ENCODE results near the gene COL4A5. TPM values are rescaled to one million over a fixed set of nuclear protein-coding genes. Genes with fewer than 3 reads are reported as not detected.

COL4A5 gene
- total RNA-seq (2021; fragmentation: NEBNext Ultra II Directional; extraction: Animal tissue kit (Norgen Biotek cat#: 25700)) (22.9 and 24.9 TPM in 2 replicates), polyA plus RNA-seq (2011; rRNA removed) (30.2 and 30.3 TPM in 2 replicates), polyA minus RNA-seq (2011; rRNA and poly(A)+ RNA removed) (56.4 and 57.5 TPM in 2 replicates)
- polyA plus RNA-seq (2011; cell fraction: cytosol; rRNA removed), result 27.1 TPM
- polyA plus RNA-seq (2011; cell fraction: nucleus; rRNA removed), result 202 TPM
- polyA plus RNA-seq (2012, experiment 1 of 2), result 18.3 to 25.7 TPM (median 22.0 TPM) in 4 replicates
- 5.5 TPM for polyA plus RNA-seq (2012, experiment 2 of 2)
- polyA plus RNA-seq (2013, experiment 1 of 2), result 22.3 TPM
- polyA plus RNA-seq (2013, experiment 2 of 2), result 17.0 TPM
- 13.3 TPM for polyA minus RNA-seq (2011; cell fraction: cytosol; rRNA and poly(A)+ RNA removed)
- 83.6 TPM for polyA minus RNA-seq (2011; cell fraction: nucleus; rRNA and poly(A)+ RNA removed)
- long read RNA-seq, experiment 1, partial matches to known transcripts, result 4 of 7 reads
- long read RNA-seq, experiment 1, other reads (novel, unspliced or antisense), result 0 of 7 reads
- long read RNA-seq, experiment 2, partial matches to known transcripts, result 1 of 1 reads
- long read RNA-seq, experiment 2, other reads (novel, unspliced or antisense), result 0 of 1 reads

DNA sequence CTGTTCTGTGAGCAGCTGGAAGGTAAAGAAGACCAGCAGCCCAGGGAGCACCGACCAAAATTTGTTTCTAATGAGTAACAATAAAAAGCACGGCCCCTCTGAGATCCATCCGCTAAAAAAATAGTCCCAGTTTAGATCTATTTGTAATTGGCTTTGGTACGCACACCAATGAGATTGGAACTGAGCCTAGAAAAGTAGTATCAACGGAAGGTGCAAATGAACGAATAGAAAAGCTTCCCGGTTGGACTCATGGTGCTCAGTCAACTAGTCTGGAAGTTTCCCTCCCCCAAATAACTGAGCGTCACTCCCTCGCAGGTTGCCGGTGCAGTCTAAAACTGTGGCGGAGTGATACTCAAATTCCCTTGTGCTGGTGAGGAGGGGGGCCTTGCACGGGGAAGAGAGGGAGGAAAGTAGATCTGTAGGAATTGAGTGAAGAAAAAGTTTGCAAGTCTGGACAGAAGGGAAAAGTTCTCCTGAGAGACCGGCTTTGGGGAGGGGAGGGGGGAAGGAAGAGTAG, at the start of gene COL4A5:
Gene COL4A5 (plus strand): TSS at position 413 of the 517 bp plus-strand sequence. CDS start 288 bp downstream, outside the sequence.
- DNase-seq (ENCODE audit: low read depth in 1 of 2, low spot score in 2 of 2) (peak; percentile 21 to 50), FAIRE-seq (peak; percentile 70)
- Histone ChIP-seq H3K27ac (ENCODE audit: low read depth, low read length) (peak within 1 kb of the TSS; percentile 52; the same call in 1 of the 2 replicates), H2AK5ac (ENCODE audit: low read depth, low read length) (no peak within 1 kb of the TSS), H2BK5ac (ENCODE audit: low read depth, low read length) (peak within 1 kb of the TSS; percentile 66; the same call in 1 of the 2 replicates), H3K14ac (ENCODE audit: insufficient read length) (no peak within 1 kb of the TSS), H3K79me2 (ENCODE audit: control insufficient read depth in 1 of 2, insufficient read depth in 2 of 2, low read length in 2 of 2) (peaks cover 0 to 38% of the 10 kb centered on the region in 2 experiments; a peak in 2 of 4 replicates), H3K56ac (replicated peaks; ENCODE audit: insufficient read length, low read depth, low read length) (peak within 1 kb of the TSS; percentile 70), H3K23me2 (ENCODE audit: low read depth, low read length) (peaks cover 4% of the 10 kb centered on the region; the same call in 1 of the 2 replicates), H4K5ac (ENCODE audit: insufficient read length, low read depth, low read length) (peak within 1 kb of the TSS; percentile 60), H3K4ac (replicated peaks; ENCODE audit: insufficient read length, low read depth, low read length) (no peak within 1 kb of the TSS), H4K8ac (ENCODE audit: extremely low read depth, insufficient read depth, low read length) (no peak within 1 kb of the TSS), H3K4me2 (ENCODE audit: insufficient read depth in 1 of 2, low read depth in 2 of 2, low read length in 2 of 2) (peak within 1 kb of the TSS; percentile 84), H3K79me1 (ENCODE audit: low read depth, low read length) (no peaks in the 10 kb centered on the region), H2BK12ac (ENCODE audit: low read depth, low read length) (0 out of 2 replicates have a peak within 1 kb of the TSS, but pooled peaks have one; percentile 33), H3K23ac (ENCODE audit: insufficient read length) (no peak within 1 kb of the TSS), H2BK15ac (ENCODE audit: low read length) (no peak within 1 kb of the TSS), H3K36me3 (ENCODE audit: control insufficient read depth in 2 of 4, insufficient read depth in 4 of 4, low read length in 3 of 4) (peaks cover 0 to 2% (median 0%) of the 10 kb centered on the region in 4 experiments; a peak in 1 of 8 replicates), H3K27me3 (replicated peaks in 1 of 4; ENCODE audit: control insufficient read depth in 3 of 4, extremely low read depth in 1 of 4, insufficient read depth in 3 of 4, low read length in 3 of 4) (no peaks in the 10 kb centered on the region), H2AFZ (ENCODE audit: low read length) (peak within 1 kb of the TSS; percentile 99), H3K18ac (ENCODE audit: extremely low read depth, low read length) (no peak within 1 kb of the TSS; the same call in none of the 2 replicates), H2BK120ac (replicated peaks; ENCODE audit: low read depth, low read length) (no peak within 1 kb of the TSS), H3K4me1 (replicated peaks in 1 of 4; ENCODE audit: control insufficient read depth in 3 of 4, insufficient read depth in 4 of 4, low read length in 3 of 4) (peaks cover 0 to 6% (median 1%) of the 10 kb centered on the region in 4 experiments; a peak in 2 of 7 replicates), H3K9me3 (ENCODE audit: insufficient read depth in 2 of 2, low read depth in 1 of 2, low read length in 1 of 2) (no peaks in the 10 kb centered on the region; a peak in 1 of 4 replicates), H4K91ac (replicated peaks; ENCODE audit: insufficient read length, low read length) (no peak within 1 kb of the TSS), H2BK20ac (ENCODE audit: low read length) (no peak within 1 kb of the TSS), H3K9ac (replicated peaks in 1 of 4; ENCODE audit: extremely low read depth in 1 of 4, low read depth in 3 of 4, low read length in 3 of 4) (peak within 1 kb of the TSS; percentile 9 to 67 (median 49)), H4K20me1 (replicated peaks in 1 of 2; ENCODE audit: control insufficient read depth in 1 of 2, insufficient read depth in 2 of 2, low read length in 2 of 2) (no peaks in the 10 kb centered on the region), H3K4me3 (ENCODE audit: extremely low read depth in 1 of 4, insufficient read depth in 2 of 4, low read depth in 3 of 4, low read length in 4 of 4) (peak within 1 kb of the TSS; percentile 67 to 77 (median 73))
- ChIA-PET CTCF (ENCODE audit: partially characterized antibody) (interaction anchor here (0.6 to 1.1 kb wide), 5 partner anchors 9 to 1447 kb away, joined by 3 to 5 read pairs (median 3); no protein-coding TSS in a partner anchor), POLR2A (ENCODE audit: partially characterized antibody) (interaction anchor here (1.0 to 1.1 kb wide), 2 partner anchors 11 to 14 kb away, joined by 3 read pairs; no protein-coding TSS in a partner anchor)
- 2% methylated on average over 12 of the region's 13 CpGs; no CpG with 5 or more reads in 1 of the 2 experiments for WGBS, 2 experiments (ENCODE audit: extremely low coverage in 1 of 2, insufficient coverage in 1 of 2, insufficient read length in 1 of 2, insufficient replicate concordance in 2 of 2, low coverage in 1 of 2, low lambda C conversion rate in 2 of 2, missing lambda C conversion rate in 1 of 2)
- TF ChIP-seq KDM4A (IDR thresholded peaks at IDR 0.05; ENCODE audit: low read depth, low read length, severe bottlenecking) (peak; percentile 28), SP4 (IDR thresholded peaks at IDR 0.05; ENCODE audit: low read length) (no peak), KDM1A (IDR thresholded peaks at IDR 0.05; ENCODE audit: borderline replicate concordance, low read length) (peak; percentile 50; the same call in 1 of the 2 replicates), EP300 (IDR thresholded peaks at IDR 0.05; ENCODE audit: borderline replicate concordance in 1 of 2, low read depth in 2 of 2, low read length in 2 of 2) (no peak), CREB1 (IDR thresholded peaks at IDR 0.05) (peak; percentile 35), HDAC2 (IDR thresholded peaks at IDR 0.05; ENCODE audit: borderline replicate concordance in 1 of 2, low read depth in 2 of 2, low read length in 2 of 2) (no peak), TEAD4 (IDR thresholded peaks at IDR 0.05; ENCODE audit: low read depth, low read length) (peak; percentile 43; the same call in 1 of the 2 replicates), SP1 (IDR thresholded peaks at IDR 0.05; ENCODE audit: low read depth, low read length) (no peak)
- TF ChIP-seq, protein P1, sequence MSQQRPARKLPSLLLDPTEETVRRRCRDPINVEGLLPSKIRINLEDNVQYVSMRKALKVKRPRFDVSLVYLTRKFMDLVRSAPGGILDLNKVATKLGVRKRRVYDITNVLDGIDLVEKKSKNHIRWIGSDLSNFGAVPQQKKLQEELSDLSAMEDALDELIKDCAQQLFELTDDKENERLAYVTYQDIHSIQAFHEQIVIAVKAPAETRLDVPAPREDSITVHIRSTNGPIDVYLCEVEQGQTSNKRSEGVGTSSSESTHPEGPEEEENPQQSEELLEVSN (IDR thresholded peaks at IDR 0.05), result no peak

Measured in H1 (cell line).